MM.1S (cell line): ENCODE results near the gene HOXA6.

Source experiments
- DNase-seq: peaks from one replicate; pipeline ENCODE4 v3.0.0-alpha.2; 2015
- H2AFZ ChIP-seq: fragments of 300-600 bp; sonication (generic); 2 replicates; pipeline ENCODE4 v1.6.0; 2016; ENCODE audit warnings: antibody characterized with exemption, low read length
- H3F3A ChIP-seq: fragments of 300-600 bp; sonication (generic); 2 replicates; pipeline ENCODE4 v1.6.1; 2016; ENCODE audit warnings: mild to moderate bottlenecking, antibody characterized with exemption, low read length, moderate library complexity, mixed read lengths; ENCODE audit not compliant: insufficient read depth
- H3K27ac ChIP-seq: fragments of 300-600 bp; sonication (generic); 2 replicates; pipeline ENCODE4 v1.5.1; 2016; ENCODE audit warnings: mild to moderate bottlenecking, low read length
- H3K27me3 ChIP-seq: fragments of 300-600 bp; sonication (generic); replicated peaks from 2 replicates; pipeline ENCODE4 v1.6.0; 2016; ENCODE audit warnings: low read length; ENCODE audit not compliant: insufficient read depth
- H3K36me3 ChIP-seq: fragments of 300-600 bp; sonication (generic); replicated peaks from 2 replicates; pipeline ENCODE4 v1.6.1; 2016; ENCODE audit warnings: mild to moderate bottlenecking, low read length, mixed read lengths; ENCODE audit not compliant: insufficient read depth
- H3K4me1 ChIP-seq: fragments of 300-600 bp; sonication (generic); 2 replicates; pipeline ENCODE4 v1.6.1; 2016; ENCODE audit warnings: low read length, mixed read lengths
- H3K4me2 ChIP-seq: fragments of 300-600 bp; sonication (generic); 2 replicates; pipeline ENCODE4 v1.6.0; 2016; ENCODE audit warnings: low read depth, low read length
- H3K4me3 ChIP-seq: fragments of 300-600 bp; sonication (generic); 2 replicates; pipeline ENCODE4 v1.5.1; 2016; ENCODE audit warnings: low read length, mixed read lengths
- H3K79me2 ChIP-seq: fragments of 300-600 bp; sonication (generic); 2 replicates; pipeline ENCODE4 v1.6.1; 2016; ENCODE audit warnings: mixed run types, low read length, mixed read lengths
- H3K9ac ChIP-seq: fragments of 300-600 bp; sonication (generic); 2 replicates; pipeline ENCODE4 v1.6.1; 2016; ENCODE audit warnings: low read length, mixed read lengths
- H3K9me2 ChIP-seq: fragments of 300-600 bp; sonication (generic); replicated peaks from 2 replicates; pipeline ENCODE4 v1.6.1; 2016; ENCODE audit warnings: mild to moderate bottlenecking, low read length, mixed read lengths; ENCODE audit not compliant: insufficient read depth
- H3K9me3 ChIP-seq: fragments of 300-600 bp; sonication (generic); replicated peaks from 2 replicates; pipeline ENCODE4 v1.6.1; 2016; ENCODE audit warnings: mild to moderate bottlenecking, low read length, mixed read lengths; ENCODE audit not compliant: insufficient read depth
- H4K20me1 ChIP-seq: fragments of 300-600 bp; sonication (generic); 2 replicates; pipeline ENCODE4 v1.6.1; 2016; ENCODE audit warnings: mild to moderate bottlenecking, low read length, moderate library complexity, mixed read lengths; ENCODE audit not compliant: insufficient read depth
- CTCF ChIP-seq: fragments of 300-600 bp; sonication (generic); IDR thresholded peaks from 2 replicates; pipeline ENCODE4 v1.5.1; 2016; ENCODE audit warnings: antibody characterized with exemption, low read length, mixed read lengths
- EZH2 ChIP-seq: fragments of 300-600 bp; sonication (generic); optimal IDR thresholded peaks from 2 replicates; pipeline ENCODE3; 2017; ENCODE audit warnings: low read depth, mild to moderate bottlenecking, antibody characterized with exemption, low read length, mixed read lengths
- EZH2phosphoT487 ChIP-seq: fragments of 300-600 bp; sonication (generic); IDR thresholded peaks from 2 replicates; pipeline ENCODE4 v1.6.1; 2018; ENCODE audit warnings: antibody characterized with exemption, low read length

The HOXA6 gene

DNA sequence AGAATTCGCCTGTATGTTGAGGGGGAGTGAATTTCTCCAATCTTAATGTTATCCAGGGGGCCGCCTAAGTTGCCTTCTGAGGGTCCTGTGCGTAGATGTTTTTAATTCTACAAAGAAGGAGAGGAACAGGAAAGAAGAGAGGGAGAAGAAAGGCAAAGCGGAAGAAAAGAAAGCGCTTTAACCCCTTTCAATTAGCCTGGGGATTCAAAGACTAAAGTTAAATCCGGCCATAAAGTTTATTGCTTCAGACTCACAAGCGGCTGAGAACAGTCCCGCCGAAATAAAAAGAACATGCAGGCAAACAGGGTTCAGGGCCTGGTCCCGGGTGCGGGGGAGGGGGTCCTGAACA lies 8.6 kb downstream of the HOXA6 start:
- Histone ChIP-seq H3K4me1 (no peaks in the 10 kb centered on the region), H4K20me1 (no peaks in the 10 kb centered on the region), H3F3A (no peaks in the 10 kb centered on the region), H3K27ac (no peak overlapping the region), H3K27me3 (no peaks in the 10 kb centered on the region), H3K9me2 (no peaks in the 10 kb centered on the region), H2AFZ (no peak overlapping the region), H3K4me2 (no peak overlapping the region), H3K9me3 (no peaks in the 10 kb centered on the region), H3K36me3 (no peaks in the 10 kb centered on the region), H3K4me3 (no peak overlapping the region), H3K9ac (no peak overlapping the region), H3K79me2 (no peaks in the 10 kb centered on the region)
- DNase-seq, result no peak
- TF ChIP-seq EZH2 (no peak), CTCF (no peak), EZH2phosphoT487 (no peak)

- H3F3A ChIP-seq, result no peaks in the 10 kb centered on the region
- TF ChIP-seq EZH2, result no peak
- no peak for TF ChIP-seq CTCF
- TF ChIP-seq EZH2phosphoT487, result no peak
- H3K4me1 ChIP-seq, result no peaks in the 10 kb centered on the region
- no peak overlapping the region for H3K4me3 ChIP-seq
- no peaks in the 10 kb centered on the region for H3K36me3 ChIP-seq
- H3K9ac ChIP-seq, result no peak overlapping the region
- H3K27me3 ChIP-seq, result no peaks in the 10 kb centered on the region
- H4K20me1 ChIP-seq, result no peaks in the 10 kb centered on the region
- H3K27ac ChIP-seq, result no peak overlapping the region
- H3K4me2 ChIP-seq, result no peak overlapping the region
- H2AFZ ChIP-seq, result no peak overlapping the region
- no peaks in the 10 kb centered on the region for H3K9me2 ChIP-seq
- H3K9me3 ChIP-seq, result no peaks in the 10 kb centered on the region
- DNase-seq, result no peak
- H3K79me2 ChIP-seq, result no peaks in the 10 kb centered on the region
Measured at GRCh38 chr7:27138472-27138871, 9.1 kb downstream of the HOXA6 start.

DNA sequence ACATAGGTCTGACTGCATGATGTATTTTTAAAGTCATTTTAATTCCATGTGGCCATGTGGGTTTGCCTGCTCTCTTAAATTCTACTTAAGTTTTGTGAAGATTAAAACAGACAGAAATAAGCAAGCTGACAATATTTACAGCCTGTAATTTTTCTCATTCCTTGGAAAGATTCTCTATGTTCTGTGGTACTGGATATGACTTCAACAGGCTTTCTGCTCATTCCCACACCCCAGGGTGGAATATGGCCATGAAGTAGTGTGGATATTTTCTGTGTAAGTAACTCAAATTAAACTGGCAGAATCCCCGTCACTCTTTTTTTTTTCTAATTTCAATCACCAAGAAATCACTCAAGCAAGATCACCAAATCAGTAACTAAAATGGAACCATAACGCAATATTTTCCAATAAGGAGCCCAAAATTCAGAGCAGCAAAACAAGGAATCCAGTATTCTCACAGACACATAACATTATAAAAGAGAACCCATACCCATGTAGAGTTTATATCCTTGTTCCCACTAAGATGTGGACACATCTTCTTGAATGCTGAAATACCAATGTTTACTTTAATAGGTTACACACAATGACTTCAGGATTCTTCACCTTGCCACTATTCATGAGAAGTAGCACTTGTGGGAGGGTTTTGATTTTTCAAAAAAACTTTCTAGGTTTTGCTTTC lies 9.8 kb downstream of the HOXA6 start:
- H3K4me1 ChIP-seq, result no peaks in the 10 kb centered on the region
- H3F3A ChIP-seq, result no peaks in the 10 kb centered on the region
- H4K20me1 ChIP-seq, result no peaks in the 10 kb centered on the region
- H2AFZ ChIP-seq, result no peak overlapping the region
- DNase-seq, result no peak
- no peak overlapping the region for H3K27ac ChIP-seq
- H3K27me3 ChIP-seq, result no peaks in the 10 kb centered on the region
- H3K9me3 ChIP-seq, result no peaks in the 10 kb centered on the region
- no peaks in the 10 kb centered on the region for H3K36me3 ChIP-seq
- H3K4me3 ChIP-seq, result no peak overlapping the region
- TF ChIP-seq EZH2phosphoT487, result no peak
- TF ChIP-seq EZH2, result no peak
- no peak for TF ChIP-seq CTCF
- no peaks in the 10 kb centered on the region for H3K9me2 ChIP-seq
- no peaks in the 10 kb centered on the region for H3K79me2 ChIP-seq
- H3K4me2 ChIP-seq, result no peak overlapping the region
- no peak overlapping the region for H3K9ac ChIP-seq
